ENCODE data around the gene WDR47. TPM values are rescaled to one million over a fixed set of nuclear protein-coding genes. Genes with fewer than 3 reads are reported as not detected.

Gene WDR47
- total RNA-seq, 1 experiment from 2014 or later, result 9.3 TPM

DNA sequence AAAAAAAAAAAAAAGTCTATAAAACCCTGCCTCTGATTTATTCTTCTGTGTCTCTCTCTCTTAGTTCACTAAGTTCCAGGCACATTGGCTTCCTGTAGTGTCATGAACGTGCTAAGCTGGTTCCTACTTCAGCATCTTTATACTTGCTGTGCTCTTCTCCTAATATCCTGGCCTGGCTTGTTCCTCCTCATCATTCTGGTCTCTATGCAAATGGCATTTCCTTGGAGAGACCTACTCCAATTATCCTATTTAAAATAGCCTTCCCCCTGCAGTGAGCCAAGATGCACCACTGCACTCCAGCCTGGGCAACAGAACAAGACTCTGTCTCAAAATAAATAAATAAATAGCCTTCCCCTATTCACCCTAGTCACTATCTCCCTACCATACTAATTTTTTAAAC, 69.0 kb downstream of the WDR47 start:
- H3K36me3 ChIP-seq (ENCODE audit: control insufficient read depth in 1 of 2, insufficient read depth in 2 of 2, low read length in 2 of 2), result no peaks in the 10 kb centered on the region; a peak in 1 of 4 replicates

More for the DNA sequence above, 69.0 kb downstream of the WDR47 start:
- ChIA-PET POLR2A (no interaction called here), CTCF (no interaction called here), RAD21 (ENCODE audit: low non-redundant PET in 1 of 2, low total read pairs in 2 of 2, uncharacterized antibody in 2 of 2, unreplicated experiment in 2 of 2) (interaction anchor here in 1 of 2 experiments (0.5 kb wide), 1 partner anchor 42 kb away, joined by 3 read pairs; no protein-coding TSS in a partner anchor)
- H3K9ac ChIP-seq (ENCODE audit: low read length), result no peak overlapping the region
- TF ChIP-seq EZH2 (IDR thresholded peaks at IDR 0.05) (no peak), SIN3A (IDR thresholded peaks at IDR 0.05; ENCODE audit: low read depth) (no peak), CEBPB (IDR thresholded peaks at IDR 0.05; ENCODE audit: low read depth) (no peak), CBX3 (IDR thresholded peaks at IDR 0.05; ENCODE audit: low read depth) (no peak)
- TF ChIP-seq, protein P1, sequence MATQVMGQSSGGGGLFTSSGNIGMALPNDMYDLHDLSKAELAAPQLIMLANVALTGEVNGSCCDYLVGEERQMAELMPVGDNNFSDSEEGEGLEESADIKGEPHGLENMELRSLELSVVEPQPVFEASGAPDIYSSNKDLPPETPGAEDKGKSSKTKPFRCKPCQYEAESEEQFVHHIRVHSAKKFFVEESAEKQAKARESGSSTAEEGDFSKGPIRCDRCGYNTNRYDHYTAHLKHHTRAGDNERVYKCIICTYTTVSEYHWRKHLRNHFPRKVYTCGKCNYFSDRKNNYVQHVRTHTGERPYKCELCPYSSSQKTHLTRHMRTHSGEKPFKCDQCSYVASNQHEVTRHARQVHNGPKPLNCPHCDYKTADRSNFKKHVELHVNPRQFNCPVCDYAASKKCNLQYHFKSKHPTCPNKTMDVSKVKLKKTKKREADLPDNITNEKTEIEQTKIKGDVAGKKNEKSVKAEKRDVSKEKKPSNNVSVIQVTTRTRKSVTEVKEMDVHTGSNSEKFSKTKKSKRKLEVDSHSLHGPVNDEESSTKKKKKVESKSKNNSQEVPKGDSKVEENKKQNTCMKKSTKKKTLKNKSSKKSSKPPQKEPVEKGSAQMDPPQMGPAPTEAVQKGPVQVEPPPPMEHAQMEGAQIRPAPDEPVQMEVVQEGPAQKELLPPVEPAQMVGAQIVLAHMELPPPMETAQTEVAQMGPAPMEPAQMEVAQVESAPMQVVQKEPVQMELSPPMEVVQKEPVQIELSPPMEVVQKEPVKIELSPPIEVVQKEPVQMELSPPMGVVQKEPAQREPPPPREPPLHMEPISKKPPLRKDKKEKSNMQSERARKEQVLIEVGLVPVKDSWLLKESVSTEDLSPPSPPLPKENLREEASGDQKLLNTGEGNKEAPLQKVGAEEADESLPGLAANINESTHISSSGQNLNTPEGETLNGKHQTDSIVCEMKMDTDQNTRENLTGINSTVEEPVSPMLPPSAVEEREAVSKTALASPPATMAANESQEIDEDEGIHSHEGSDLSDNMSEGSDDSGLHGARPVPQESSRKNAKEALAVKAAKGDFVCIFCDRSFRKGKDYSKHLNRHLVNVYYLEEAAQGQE (IDR thresholded peaks at IDR 0.05; ENCODE audit: low read depth), result no peak
- TF ChIP-seq, protein P2, sequence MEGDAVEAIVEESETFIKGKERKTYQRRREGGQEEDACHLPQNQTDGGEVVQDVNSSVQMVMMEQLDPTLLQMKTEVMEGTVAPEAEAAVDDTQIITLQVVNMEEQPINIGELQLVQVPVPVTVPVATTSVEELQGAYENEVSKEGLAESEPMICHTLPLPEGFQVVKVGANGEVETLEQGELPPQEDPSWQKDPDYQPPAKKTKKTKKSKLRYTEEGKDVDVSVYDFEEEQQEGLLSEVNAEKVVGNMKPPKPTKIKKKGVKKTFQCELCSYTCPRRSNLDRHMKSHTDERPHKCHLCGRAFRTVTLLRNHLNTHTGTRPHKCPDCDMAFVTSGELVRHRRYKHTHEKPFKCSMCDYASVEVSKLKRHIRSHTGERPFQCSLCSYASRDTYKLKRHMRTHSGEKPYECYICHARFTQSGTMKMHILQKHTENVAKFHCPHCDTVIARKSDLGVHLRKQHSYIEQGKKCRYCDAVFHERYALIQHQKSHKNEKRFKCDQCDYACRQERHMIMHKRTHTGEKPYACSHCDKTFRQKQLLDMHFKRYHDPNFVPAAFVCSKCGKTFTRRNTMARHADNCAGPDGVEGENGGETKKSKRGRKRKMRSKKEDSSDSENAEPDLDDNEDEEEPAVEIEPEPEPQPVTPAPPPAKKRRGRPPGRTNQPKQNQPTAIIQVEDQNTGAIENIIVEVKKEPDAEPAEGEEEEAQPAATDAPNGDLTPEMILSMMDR (IDR thresholded peaks at IDR 0.05 in 2 of 3, conservative IDR thresholded peaks at IDR 0.05 in 1 of 3; ENCODE audit: borderline replicate concordance in 1 of 3, insufficient read depth in 1 of 3, low read depth in 2 of 3, low read length in 2 of 3), result no peak
- BruUV-seq (replicated peaks), result no TSS peak
- H4K20me1 ChIP-seq (ENCODE audit: insufficient read depth), result no peaks in the 10 kb centered on the region
- H3K27me3 ChIP-seq (ENCODE audit: insufficient read depth, low read length), result no peaks in the 10 kb centered on the region
- H3K4me1 ChIP-seq (ENCODE audit: control insufficient read depth in 1 of 2, insufficient read depth in 2 of 2, low read length in 2 of 2), result no peaks in the 10 kb centered on the region
- DNase-seq (ENCODE audit: low read depth, low spot score) (no peak), ATAC-seq (no peak)
- H3K9me3 ChIP-seq (ENCODE audit: control insufficient read depth in 1 of 2, insufficient read depth in 1 of 2, low read depth in 1 of 2, low read length in 2 of 2), result no peaks in the 10 kb centered on the region
- no peaks in the 10 kb centered on the region for H3K9me2 ChIP-seq (ENCODE audit: insufficient read depth)
- intact Hi-C loops (cut with micrococcal nuclease), result no loop called here
- H3K79me2 ChIP-seq (ENCODE audit: insufficient read depth, low read length), result no peaks in the 10 kb centered on the region
- H3K27ac ChIP-seq (ENCODE audit: low read depth, low read length), result no peak overlapping the region
- no peak overlapping the region for H3K4me3 ChIP-seq (replicated peaks in 1 of 2; ENCODE audit: low read depth in 1 of 2, low read length in 2 of 2)
- H2AFZ ChIP-seq (ENCODE audit: low read depth, low read length, poor library complexity, severe bottlenecking), result no peak overlapping the region
- no peak overlapping the region for H3K4me2 ChIP-seq (ENCODE audit: low read length)
